Nephron progenitor cell (in vitro differentiated cells): ENCODE results near the gene PRKCA.

Experiments
- DNase-seq: peaks from one replicate; pipeline ENCODE4 v3.0.0; 2021
- H3K27ac Mint-ChIP-seq: 2 replicates; pipeline ENCODE4 v1.8.0; 2021; ENCODE audit warnings: mild to moderate bottlenecking, moderate library complexity, mixed read lengths
- H3K27me3 Mint-ChIP-seq: 2 replicates; pipeline ENCODE4 v1.8.0; 2021; ENCODE audit warnings: mild to moderate bottlenecking, low read depth, mixed read lengths; ENCODE audit not compliant: poor library complexity
- H3K36me3 Mint-ChIP-seq: 2 replicates; pipeline ENCODE4 v1.8.0; 2021; ENCODE audit warnings: low read depth, mixed read lengths
- H3K4me1 Mint-ChIP-seq: 2 replicates; pipeline ENCODE4 v1.8.0; 2021; ENCODE audit warnings: mixed read lengths
- H3K4me3 Mint-ChIP-seq: 2 replicates; pipeline ENCODE4 v1.8.0; 2021; ENCODE audit warnings: mild to moderate bottlenecking, moderate library complexity, mixed read lengths
- H3K9me3 Mint-ChIP-seq: 2 replicates; pipeline ENCODE4 v1.8.0; 2021; ENCODE audit warnings: mild to moderate bottlenecking, moderate library complexity, mixed read lengths
- CTCF ChIP-seq: fragments of 200-600 bp; sonication (generic); IDR thresholded peaks from 2 replicates; pipeline ENCODE4 v1.5.0; 2021; ENCODE audit warnings: antibody characterized with exemption

Gene PRKCA

DNA sequence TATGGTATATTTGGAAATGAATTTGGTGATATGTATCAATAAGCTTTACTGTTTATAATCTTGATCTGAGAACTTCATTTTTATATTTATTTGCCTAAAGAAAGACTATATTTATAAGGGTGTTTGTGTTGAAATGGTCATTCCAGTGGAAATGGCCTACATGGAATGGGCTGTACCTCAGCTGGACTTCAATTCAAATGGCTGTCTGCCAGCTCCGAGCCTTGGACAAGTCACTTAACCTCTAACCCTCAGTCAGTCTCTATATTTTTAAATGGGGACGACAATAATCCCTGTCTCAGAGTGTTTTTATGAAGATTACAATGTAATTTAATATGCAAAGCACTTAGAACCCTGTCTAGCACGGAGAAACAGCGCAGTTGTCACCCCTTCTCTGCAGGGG, 271.7 kb downstream of the PRKCA start:
- no peak for TF ChIP-seq CTCF
- Mint-ChIP-seq H3K4me3 (no peak overlapping the region), H3K4me1 (peaks cover 32% of the 10 kb centered on the region), H3K9me3 (peaks cover 5% of the 10 kb centered on the region), H3K27ac (no peak overlapping the region), H3K27me3 (no peaks in the 10 kb centered on the region), H3K36me3 (no peaks in the 10 kb centered on the region)
- DNase-seq, result no peak

GRCh38 chr17:66576473-66576872, 274.1 kb downstream of the PRKCA start:
- no peak for TF ChIP-seq CTCF
- Mint-ChIP-seq H3K9me3 (no peaks in the 10 kb centered on the region), H3K4me3 (no peak overlapping the region), H3K36me3 (no peaks in the 10 kb centered on the region), H3K4me1 (peaks cover 51% of the 10 kb centered on the region), H3K27me3 (no peaks in the 10 kb centered on the region), H3K27ac (no peak overlapping the region)
- no peak for DNase-seq

DNA sequence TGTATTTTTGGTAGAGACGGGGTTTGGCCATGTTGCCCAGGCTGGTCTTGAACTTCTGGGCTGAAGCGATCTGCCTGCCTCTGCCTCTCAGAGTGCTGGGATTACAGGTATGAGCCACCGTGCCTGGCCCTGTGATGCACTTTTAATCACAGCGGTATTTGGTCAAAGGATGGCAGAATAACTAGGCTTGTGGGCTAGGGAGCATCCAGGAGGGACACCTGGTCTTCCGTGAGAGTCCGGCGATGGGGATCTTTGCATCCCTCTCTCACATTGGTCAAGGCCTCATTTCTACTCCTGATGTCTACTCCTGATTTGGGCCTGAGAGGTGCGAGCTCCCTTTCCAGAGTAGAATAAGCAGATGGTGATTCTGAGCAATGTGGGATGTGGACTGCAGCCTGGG, 274.6 kb downstream of the PRKCA start:
- TF ChIP-seq CTCF, result no peak
- H3K36me3 Mint-ChIP-seq, result peaks cover 4% of the 10 kb centered on the region
- no peak overlapping the region for H3K4me3 Mint-ChIP-seq
- no peaks in the 10 kb centered on the region for H3K27me3 Mint-ChIP-seq
- peaks cover 5% of the 10 kb centered on the region for H3K9me3 Mint-ChIP-seq
- no peak overlapping the region for H3K27ac Mint-ChIP-seq
- peaks cover 51% of the 10 kb centered on the region for H3K4me1 Mint-ChIP-seq
- no peak for DNase-seq

- no peak for TF ChIP-seq CTCF
- Mint-ChIP-seq H3K27ac (peak overlapping the region; percentile 79), H3K27me3 (no peaks in the 10 kb centered on the region), H3K4me3 (no peak overlapping the region), H3K4me1 (peaks cover 60% of the 10 kb centered on the region), H3K9me3 (peaks cover 17% of the 10 kb centered on the region), H3K36me3 (peaks cover 10% of the 10 kb centered on the region)
- DNase-seq, result no peak
Measured at GRCh38 chr17:66578781-66579489, 276.5 kb downstream of the PRKCA start.

DNA sequence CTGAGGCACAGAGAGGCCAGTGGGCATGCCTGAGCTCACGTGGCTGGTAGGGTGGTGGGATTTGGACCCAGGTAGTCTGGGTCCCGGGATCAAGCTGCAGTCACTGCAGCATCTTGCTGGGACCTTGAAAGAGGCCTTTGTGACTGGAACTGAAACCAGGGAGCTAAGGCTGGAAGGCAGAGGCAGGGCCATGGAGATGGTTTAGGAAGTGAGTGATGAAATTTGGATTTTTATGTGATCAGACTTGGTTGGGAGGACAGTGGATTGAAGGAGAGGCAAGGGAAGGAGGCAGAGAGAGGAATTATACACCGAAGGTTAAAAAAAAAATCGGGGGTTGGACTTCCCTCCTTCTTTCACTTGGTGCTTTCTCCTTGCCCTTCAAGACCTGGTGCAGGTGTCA, 277.1 kb downstream of the PRKCA start:
- peak overlapping the region; percentile 44 for H3K27ac Mint-ChIP-seq
- H3K9me3 Mint-ChIP-seq, result peaks cover 17% of the 10 kb centered on the region
- TF ChIP-seq CTCF, result no peak
- H3K4me3 Mint-ChIP-seq, result no peak overlapping the region
- H3K4me1 Mint-ChIP-seq, result peaks cover 63% of the 10 kb centered on the region
- no peak for DNase-seq
- peaks cover 10% of the 10 kb centered on the region for H3K36me3 Mint-ChIP-seq
- H3K27me3 Mint-ChIP-seq, result no peaks in the 10 kb centered on the region
